Fibroblast of mammary gland (primary cell): ENCODE data around the gene XPO4.
"Not testable (repeated sequence)": the region's sequence is repeated elsewhere in the genome, so short reads cannot be mapped to it uniquely, and the experiment has no call there.

ENCODE experiments used
- DNase-seq: peaks from one replicate; pipeline ENCODE4 v3.0.0-alpha.2; 2010; ENCODE audit warnings: low read depth
- H3K4me3 ChIP-seq: 2 replicates; pipeline ENCODE4 v1.5.1; 2011; ENCODE audit warnings: low read depth, mild to moderate bottlenecking, low read length, moderate library complexity; ENCODE audit not compliant: control insufficient read depth
- CTCF ChIP-seq: conservative IDR thresholded peaks from 2 replicates; pipeline ENCODE4 v1.5.1; 2011; ENCODE audit warnings: low read depth, low read length, inconsistent platforms; ENCODE audit not compliant: control insufficient read depth, insufficient read depth

Gene XPO4

GRCh38 chr13:20908714-20909497, 6.4 kb upstream of the XPO4 start:
- no peak for TF ChIP-seq CTCF
- no peak for DNase-seq
- H3K4me3 ChIP-seq = no peak overlapping the region

GRCh38 chr13:20904908-20905307, 2.4 kb upstream of the XPO4 start:
- DNase-seq = no peak
- no peak for TF ChIP-seq CTCF
- H3K4me3 ChIP-seq = no peak overlapping the region

GRCh38 chr13:20903164-20903475, 574 bp upstream of the XPO4 start:
- DNase-seq = no peak
- H3K4me3 ChIP-seq = peak overlapping the region; percentile 60
- TF ChIP-seq CTCF = no peak

DNA sequence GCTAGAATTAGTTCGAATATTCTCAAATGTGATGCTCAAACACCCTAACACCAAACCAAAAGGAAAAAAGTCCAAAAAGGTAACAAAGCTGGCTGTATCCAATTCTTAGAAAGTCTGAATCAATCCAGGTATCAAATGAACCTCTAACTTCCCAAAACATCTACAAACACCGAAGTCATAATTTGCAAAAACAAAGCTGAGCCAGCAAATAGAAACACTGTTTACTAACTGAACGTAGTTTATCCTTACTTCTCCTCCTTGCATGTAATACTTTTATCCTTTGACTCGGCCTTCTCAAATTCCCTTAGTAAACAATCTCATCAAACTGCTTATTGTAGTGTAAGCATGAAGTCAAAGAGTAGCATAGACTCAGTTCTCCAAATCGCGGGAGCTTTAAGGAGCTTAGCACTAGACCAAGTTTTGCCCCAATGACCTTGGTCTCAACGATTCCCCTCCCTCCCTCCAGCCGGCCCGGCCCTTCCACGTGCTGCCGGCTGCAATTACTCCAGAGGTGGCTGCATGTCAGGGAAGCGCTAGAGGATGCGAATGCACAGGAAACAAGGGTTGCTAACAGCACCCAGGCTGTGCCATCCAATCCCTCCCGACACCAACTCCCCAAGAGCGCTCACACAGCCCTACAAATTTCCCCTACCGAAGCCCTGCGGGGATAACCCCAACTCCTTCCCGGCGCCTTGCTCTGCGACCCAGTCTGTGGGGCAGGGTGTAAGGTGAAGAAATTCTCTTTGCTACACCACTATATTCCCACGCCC, 693 bp downstream of the XPO4 start:
- H3K4me3 ChIP-seq = peak overlapping the region; percentile 93
- DNase-seq = peak; percentile 38
- no peak for TF ChIP-seq CTCF

DNA sequence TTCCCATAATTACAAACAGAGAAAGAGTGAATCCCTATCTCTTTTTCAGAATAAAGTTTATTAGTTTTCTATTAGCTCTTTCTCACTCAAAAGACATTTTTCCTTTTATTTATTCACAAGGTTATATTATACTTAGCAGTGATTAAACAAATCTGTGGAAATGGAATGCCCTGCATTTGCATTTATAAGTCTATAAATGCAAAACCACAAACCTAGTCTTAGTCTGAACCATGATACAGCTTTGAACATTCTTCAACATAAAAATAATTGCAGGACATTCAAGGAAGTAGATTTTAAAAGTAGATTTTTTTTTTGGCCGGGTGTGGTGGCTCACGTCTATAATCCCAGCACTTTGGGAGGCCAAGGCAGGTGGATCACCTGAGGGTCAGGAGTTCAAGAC, 8.3 kb downstream of the XPO4 start:
- H3K4me3 ChIP-seq = no peak overlapping the region
- DNase-seq = no peak
- TF ChIP-seq CTCF = no peak

- no peak for TF ChIP-seq CTCF
- H3K4me3 ChIP-seq = no peak overlapping the region
- no peak for DNase-seq
These were observed 10.8 kb downstream of the XPO4 start for GRCh38 chr13:20891768-20892167.

- no peak overlapping the region for H3K4me3 ChIP-seq
- DNase-seq = no peak
- TF ChIP-seq CTCF = no peak
These were observed 11.5 kb downstream of the XPO4 start for GRCh38 chr13:20891034-20891433.

DNA sequence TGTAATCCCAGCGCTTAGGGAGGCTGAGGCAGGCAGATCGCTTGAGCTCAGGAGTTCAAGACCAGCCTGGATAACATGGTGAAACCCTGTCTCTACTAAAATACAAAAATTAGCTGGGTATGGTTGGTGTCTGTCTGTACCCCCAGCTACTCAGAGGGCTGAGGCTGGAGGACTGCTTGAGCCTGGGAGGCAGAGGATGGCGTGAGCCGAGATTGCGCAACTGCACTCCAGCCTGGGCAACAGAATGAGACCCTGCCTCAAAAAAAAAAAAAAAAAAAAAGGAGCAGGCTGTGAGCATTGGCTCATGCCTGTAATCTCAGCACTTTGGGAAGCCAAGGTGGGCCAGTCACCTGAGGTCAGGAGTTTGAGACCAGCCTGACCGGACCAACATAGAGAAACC, 12.0 kb downstream of the XPO4 start:
- DNase-seq, H3K4me3 ChIP-seq: not testable (repeated sequence)
